Measurements from ENCODE around the gene LRRC74B. TPM values are rescaled to one million over a fixed set of nuclear protein-coding genes. Genes with fewer than 3 reads are reported as not detected.
"Not testable (repeated sequence)": the region's sequence is repeated elsewhere in the genome, so short reads cannot be mapped to it uniquely, and the experiment has no call there.

Gene LRRC74B
- total and polyA plus RNA-seq, 2 experiments from 2014 or later = 0.20 to 0.52 TPM

DNA sequence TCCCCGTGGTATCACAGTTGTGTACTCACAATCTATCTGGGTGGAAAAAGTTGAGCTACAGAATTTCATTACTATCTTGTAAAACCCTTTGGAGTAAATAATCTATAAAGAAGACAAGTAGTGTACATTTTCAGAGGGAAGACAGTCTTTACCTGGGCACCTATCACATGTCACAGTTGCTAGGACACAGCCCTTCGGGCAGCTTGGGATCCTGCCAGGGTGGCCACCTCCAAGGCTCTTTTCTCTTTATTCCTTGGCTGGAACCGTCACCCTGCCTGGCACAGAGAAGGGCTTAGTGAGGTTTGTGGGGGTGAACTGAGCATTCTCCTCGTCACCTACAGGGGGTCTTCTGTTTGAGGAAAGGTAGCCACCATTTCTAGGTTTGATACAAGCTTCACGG is 23.6 kb downstream of the LRRC74B start:
- DNase-seq (ENCODE audit: low spot score) = no peak
- H3K36me3 ChIP-seq (replicated peaks; ENCODE audit: insufficient read depth, low read depth) = no peaks in the 10 kb centered on the region
- no peak overlapping the region for H3K4me2 ChIP-seq
- H3K27ac ChIP-seq = no peak overlapping the region
- H4K20me1 ChIP-seq (ENCODE audit: insufficient read depth, poor library complexity, severe bottlenecking) = no peaks in the 10 kb centered on the region
- no peak overlapping the region for H3K4me3 ChIP-seq
- TF ChIP-seq, protein P1, sequence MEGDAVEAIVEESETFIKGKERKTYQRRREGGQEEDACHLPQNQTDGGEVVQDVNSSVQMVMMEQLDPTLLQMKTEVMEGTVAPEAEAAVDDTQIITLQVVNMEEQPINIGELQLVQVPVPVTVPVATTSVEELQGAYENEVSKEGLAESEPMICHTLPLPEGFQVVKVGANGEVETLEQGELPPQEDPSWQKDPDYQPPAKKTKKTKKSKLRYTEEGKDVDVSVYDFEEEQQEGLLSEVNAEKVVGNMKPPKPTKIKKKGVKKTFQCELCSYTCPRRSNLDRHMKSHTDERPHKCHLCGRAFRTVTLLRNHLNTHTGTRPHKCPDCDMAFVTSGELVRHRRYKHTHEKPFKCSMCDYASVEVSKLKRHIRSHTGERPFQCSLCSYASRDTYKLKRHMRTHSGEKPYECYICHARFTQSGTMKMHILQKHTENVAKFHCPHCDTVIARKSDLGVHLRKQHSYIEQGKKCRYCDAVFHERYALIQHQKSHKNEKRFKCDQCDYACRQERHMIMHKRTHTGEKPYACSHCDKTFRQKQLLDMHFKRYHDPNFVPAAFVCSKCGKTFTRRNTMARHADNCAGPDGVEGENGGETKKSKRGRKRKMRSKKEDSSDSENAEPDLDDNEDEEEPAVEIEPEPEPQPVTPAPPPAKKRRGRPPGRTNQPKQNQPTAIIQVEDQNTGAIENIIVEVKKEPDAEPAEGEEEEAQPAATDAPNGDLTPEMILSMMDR (IDR thresholded peaks at IDR 0.05; ENCODE audit: poor library complexity) = no peak
- TF ChIP-seq EZH2phosphoT487 (IDR thresholded peaks at IDR 0.05; ENCODE audit: low read depth, severe bottlenecking, unreplicated experiment) = no peak
- no peak for TF ChIP-seq EZH2 (IDR thresholded peaks at IDR 0.05; ENCODE audit: borderline replicate concordance)
- H3K9me2 ChIP-seq (replicated peaks; ENCODE audit: insufficient read depth) = no peaks in the 10 kb centered on the region
- 63% methylated on average over 5 of the region's 5 CpGs for WGBS (ENCODE audit: low lambda C conversion rate, missing lambda C conversion rate)
- H3K4me1 ChIP-seq (ENCODE audit: insufficient read depth) = no peaks in the 10 kb centered on the region
- no peaks in the 10 kb centered on the region for H3K27me3 ChIP-seq
- H2AFZ ChIP-seq = no peak overlapping the region
- H3K9me3 ChIP-seq (ENCODE audit: low read depth) = no peaks in the 10 kb centered on the region
- no peaks in the 10 kb centered on the region for H3K79me2 ChIP-seq

DNA sequence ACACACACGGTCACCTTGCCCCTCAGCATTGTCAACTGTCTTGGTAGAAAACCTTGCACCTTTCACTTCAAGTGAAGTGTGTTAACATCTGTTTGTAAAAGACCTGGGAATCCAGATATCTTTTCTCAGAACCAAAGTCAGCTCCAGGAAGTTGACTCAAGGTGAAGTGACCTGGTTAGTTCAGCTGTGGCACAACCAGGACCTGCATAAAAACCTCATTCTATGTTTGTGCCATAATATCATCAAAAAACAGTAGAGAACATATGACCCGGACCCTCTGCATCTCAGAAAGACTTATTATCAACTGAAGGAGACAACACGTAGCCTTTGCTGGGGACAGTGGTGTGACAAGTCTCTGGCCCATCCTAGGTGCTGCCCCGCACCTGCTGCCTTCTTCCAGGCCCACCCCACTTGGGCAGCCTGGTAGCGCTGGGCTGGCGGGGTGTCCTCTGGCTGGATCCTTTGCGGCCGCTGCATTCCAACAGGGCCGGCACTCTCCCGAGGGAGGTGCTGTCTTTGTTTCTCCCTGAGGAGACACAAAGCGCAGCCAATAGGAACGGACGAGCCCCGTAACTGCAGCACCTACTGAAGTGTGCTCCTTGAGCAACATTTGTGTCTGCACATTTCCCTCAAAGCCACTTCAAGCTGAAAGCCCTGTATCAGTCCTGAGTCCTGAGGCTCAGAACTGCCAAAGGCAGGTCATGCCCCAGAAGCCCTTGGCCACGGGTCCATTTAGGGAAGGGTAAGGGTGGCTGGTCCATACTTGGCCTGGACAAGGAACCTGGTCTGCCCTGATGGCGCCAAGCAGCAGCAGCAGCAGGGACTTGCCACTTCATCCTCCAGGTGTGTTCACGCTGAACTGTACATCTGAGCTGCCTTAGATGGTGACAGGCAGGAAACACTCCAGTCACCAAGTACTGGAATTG is 25.2 kb downstream of the LRRC74B start:
- WGBS (ENCODE audit: low lambda C conversion rate, missing lambda C conversion rate) = 94% methylated on average over 17 of the region's 17 CpGs
- DNase-seq (ENCODE audit: low spot score) = no peak
- Histone ChIP-seq H3K4me1 (ENCODE audit: insufficient read depth) (no peaks in the 10 kb centered on the region), H3K36me3 (replicated peaks; ENCODE audit: insufficient read depth, low read depth) (no peaks in the 10 kb centered on the region), H3K9me2 (replicated peaks; ENCODE audit: insufficient read depth) (no peaks in the 10 kb centered on the region), H3K9me3 (ENCODE audit: low read depth) (no peaks in the 10 kb centered on the region), H3K79me2 (no peaks in the 10 kb centered on the region), H3K27ac (no peak overlapping the region), H4K20me1 (ENCODE audit: insufficient read depth, poor library complexity, severe bottlenecking) (no peaks in the 10 kb centered on the region), H3K27me3 (no peaks in the 10 kb centered on the region), H3K4me3 (no peak overlapping the region), H3K4me2 (no peak overlapping the region), H2AFZ (no peak overlapping the region)
- TF ChIP-seq, protein P1 (IDR thresholded peaks at IDR 0.05; ENCODE audit: poor library complexity) = no peak
- TF ChIP-seq EZH2phosphoT487 (IDR thresholded peaks at IDR 0.05; ENCODE audit: low read depth, severe bottlenecking, unreplicated experiment) (no peak), EZH2 (IDR thresholded peaks at IDR 0.05; ENCODE audit: borderline replicate concordance) (no peak)

DNA sequence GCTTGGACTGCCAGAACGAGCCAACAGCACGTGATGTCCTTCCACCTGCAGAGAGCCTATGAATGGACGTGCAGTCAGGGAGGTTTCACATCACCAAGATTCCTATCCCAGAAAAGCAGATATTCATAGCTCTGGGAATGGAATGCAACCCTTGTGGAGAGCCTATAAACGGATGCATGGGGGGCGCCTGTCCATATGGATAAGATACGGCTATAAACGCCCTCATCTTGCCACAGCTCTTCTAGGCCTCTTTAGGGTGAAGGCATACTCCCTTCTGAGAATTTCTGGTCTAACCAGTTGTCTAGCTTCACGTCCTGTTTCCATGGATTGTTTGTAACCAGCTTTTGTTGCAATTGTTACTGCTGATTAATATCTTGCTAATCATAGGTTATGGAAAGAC is 26.1 kb downstream of the LRRC74B start:
- not testable (repeated sequence) for H4K20me1 ChIP-seq (ENCODE audit: insufficient read depth, poor library complexity, severe bottlenecking); DNase-seq (ENCODE audit: low spot score); H3K4me3 ChIP-seq; H3K4me2 ChIP-seq; H2AFZ ChIP-seq; H3K9me2 ChIP-seq (replicated peaks; ENCODE audit: insufficient read depth); H3K27ac ChIP-seq; H3K9me3 ChIP-seq (ENCODE audit: low read depth); H3K79me2 ChIP-seq; H3K36me3 ChIP-seq (replicated peaks; ENCODE audit: insufficient read depth, low read depth); H3K4me1 ChIP-seq (ENCODE audit: insufficient read depth); H3K27me3 ChIP-seq
- WGBS (ENCODE audit: low lambda C conversion rate, missing lambda C conversion rate) = 77% methylated on average over 8 of the region's 8 CpGs

DNA sequence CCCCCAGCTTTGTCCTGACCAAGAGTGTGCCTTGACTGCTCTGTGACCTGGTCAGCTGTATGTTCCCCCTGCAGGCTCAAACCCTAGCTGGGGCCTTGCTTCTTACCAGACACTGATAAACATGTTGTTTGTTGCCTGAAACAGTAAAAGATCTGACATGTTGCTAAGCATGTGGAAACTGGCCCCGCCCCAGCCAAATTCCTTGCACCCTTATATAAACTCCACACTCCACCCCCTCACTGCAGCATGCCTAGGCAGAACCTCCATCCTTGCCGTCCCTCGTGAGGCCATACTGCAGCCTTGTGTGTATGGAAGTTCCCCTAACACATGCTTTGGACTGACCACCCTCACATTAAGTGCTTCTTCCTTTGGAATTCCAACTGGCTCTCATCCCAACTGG is 27.3 kb downstream of the LRRC74B start:
- Histone ChIP-seq H3K9me3 (ENCODE audit: low read depth) (no peaks in the 10 kb centered on the region), H3K9me2 (replicated peaks; ENCODE audit: insufficient read depth) (no peaks in the 10 kb centered on the region), H3K27ac (no peak overlapping the region), H2AFZ (no peak overlapping the region), H3K36me3 (replicated peaks; ENCODE audit: insufficient read depth, low read depth) (no peaks in the 10 kb centered on the region), H3K4me2 (no peak overlapping the region), H4K20me1 (ENCODE audit: insufficient read depth, poor library complexity, severe bottlenecking) (no peaks in the 10 kb centered on the region), H3K27me3 (no peaks in the 10 kb centered on the region), H3K79me2 (no peaks in the 10 kb centered on the region), H3K4me1 (ENCODE audit: insufficient read depth) (no peaks in the 10 kb centered on the region), H3K4me3 (no peak overlapping the region)
- 88% methylated on average over 3 of the region's 3 CpGs for WGBS (ENCODE audit: low lambda C conversion rate, missing lambda C conversion rate)
- TF ChIP-seq EZH2 (IDR thresholded peaks at IDR 0.05; ENCODE audit: borderline replicate concordance) (no peak), EZH2phosphoT487 (IDR thresholded peaks at IDR 0.05; ENCODE audit: low read depth, severe bottlenecking, unreplicated experiment) (no peak)
- TF ChIP-seq, protein P1 (IDR thresholded peaks at IDR 0.05; ENCODE audit: poor library complexity) = no peak
- no peak for DNase-seq (ENCODE audit: low spot score)

All from hepatocyte (in vitro differentiated cells).